Activated CD4-positive, alpha-beta T cell treated with anti-CD3 and anti-CD28 coated beads, Interleukin-2, amount 10 ng/mL, durations not matched to agents 24 days and 14 days (primary cell): Measurements from ENCODE around the gene TNPO3. TPM values are rescaled to one million over a fixed set of nuclear protein-coding genes. Genes with fewer than 3 reads are reported as not detected.
A peak's percentile ranks its signal among the peaks of the same experiment; 100 is the strongest.
"Not testable (repeated sequence)": the region's sequence is repeated elsewhere in the genome, so short reads cannot be mapped to it uniquely, and the experiment has no call there.

Experiments
- DNase-seq: peaks from one replicate; pipeline ENCODE4 v3.0.0; 2022
- H3K27ac Mint-ChIP-seq: one replicate; pipeline ENCODE4 v1.8.0; 2022; ENCODE audit warnings: mild to moderate bottlenecking, mixed read lengths
- H3K27me3 Mint-ChIP-seq: one replicate; pipeline ENCODE4 v1.8.0; 2022; ENCODE audit warnings: mixed read lengths
- H3K36me3 Mint-ChIP-seq: one replicate; pipeline ENCODE4 v1.8.0; 2022; ENCODE audit warnings: low read depth, mild to moderate bottlenecking, mixed read lengths
- H3K4me1 Mint-ChIP-seq: one replicate; pipeline ENCODE4 v1.8.0; 2021; ENCODE audit warnings: mixed read lengths
- H3K4me3 Mint-ChIP-seq: one replicate; pipeline ENCODE4 v1.8.0; 2022; ENCODE audit warnings: mild to moderate bottlenecking, moderate library complexity, mixed read lengths
- H3K9me3 Mint-ChIP-seq: one replicate; pipeline ENCODE4 v1.8.0; 2021; ENCODE audit warnings: mixed read lengths
- intact Hi-C: fragments of 100-400 bp; cut with micrococcal nuclease; formaldehyde crosslinking; loops from one replicate; pipeline ENCODE4 v1.15.1; 2023
- total RNA-seq: library from RNA; stranded (reverse); gene quantifications from 2 replicates; pipeline ENCODE4 v1.2.3, GENCODE V29; 2022

TNPO3 gene
- total RNA-seq, 1 donor from 2014 or later, result 54.1 TPM

GRCh38 chr7:128919241-128919640 lies 135.7 kb downstream of the TNPO3 start:
- DNase-seq, result no peak
- H3K4me1 Mint-ChIP-seq, result peaks cover 4% of the 10 kb centered on the region

GRCh38 chr7:128918016-128918665 lies 136.8 kb downstream of the TNPO3 start:
- Mint-ChIP-seq H3K27me3 (peaks cover 50% of the 10 kb centered on the region), H3K9me3 (no peaks in the 10 kb centered on the region), H3K27ac (no peak overlapping the region), H3K4me1 (peaks cover 4% of the 10 kb centered on the region), H3K36me3 (no peaks in the 10 kb centered on the region), H3K4me3 (no peak overlapping the region)
- intact Hi-C loops, result no loop called here
- DNase-seq, result no peak

More at GRCh38 chr7:128919241-128919640, 135.7 kb downstream of the TNPO3 start:
- H3K9me3 Mint-ChIP-seq, result no peaks in the 10 kb centered on the region
- H3K27me3 Mint-ChIP-seq, result peaks cover 52% of the 10 kb centered on the region
- H3K4me3 Mint-ChIP-seq, result no peak overlapping the region
- intact Hi-C loops, result no loop called here
- H3K36me3 Mint-ChIP-seq, result no peaks in the 10 kb centered on the region
- H3K27ac Mint-ChIP-seq, result no peak overlapping the region

- Mint-ChIP-seq H3K27ac (no peak overlapping the region), H3K4me1 (peaks cover 4% of the 10 kb centered on the region), H3K36me3 (no peaks in the 10 kb centered on the region), H3K9me3 (no peaks in the 10 kb centered on the region), H3K4me3 (no peak overlapping the region), H3K27me3 (peaks cover 53% of the 10 kb centered on the region)
- intact Hi-C loops, result no loop called here
- no peak for DNase-seq
These were observed 137.8 kb downstream of the TNPO3 start for GRCh38 chr7:128917122-128917521.

- Mint-ChIP-seq H3K27ac (no peak overlapping the region), H3K9me3 (no peaks in the 10 kb centered on the region), H3K36me3 (no peaks in the 10 kb centered on the region), H3K4me3 (no peak overlapping the region), H3K27me3 (peaks cover 56% of the 10 kb centered on the region), H3K4me1 (peaks cover 4% of the 10 kb centered on the region)
- no peak for DNase-seq
- intact Hi-C loops, result no loop called here
These were observed 138.3 kb downstream of the TNPO3 start for GRCh38 chr7:128916643-128916915.

GRCh38 chr7:128915841-128916642 lies 138.9 kb downstream of the TNPO3 start:
- Mint-ChIP-seq H3K27me3 (peaks cover 61% of the 10 kb centered on the region), H3K27ac (no peak overlapping the region), H3K36me3 (no peaks in the 10 kb centered on the region), H3K9me3 (no peaks in the 10 kb centered on the region), H3K4me1 (peaks cover 4% of the 10 kb centered on the region), H3K4me3 (peak overlapping the region; percentile 34)
- intact Hi-C loops, result no loop called here
- DNase-seq, result no peak

- intact Hi-C loops, result no loop called here
- peaks cover 59% of the 10 kb centered on the region for H3K27me3 Mint-ChIP-seq
- peaks cover 4% of the 10 kb centered on the region for H3K4me1 Mint-ChIP-seq
- H3K4me3 Mint-ChIP-seq, result peak overlapping the region; percentile 34
- no peak for DNase-seq
- H3K36me3 Mint-ChIP-seq, result no peaks in the 10 kb centered on the region
- no peak overlapping the region for H3K27ac Mint-ChIP-seq
- H3K9me3 Mint-ChIP-seq, result no peaks in the 10 kb centered on the region
These were observed 139.6 kb downstream of the TNPO3 start for GRCh38 chr7:128915271-128915819.

GRCh38 chr7:128914566-128915151 lies 140.3 kb downstream of the TNPO3 start:
- Mint-ChIP-seq H3K36me3 (no peaks in the 10 kb centered on the region), H3K9me3 (no peaks in the 10 kb centered on the region), H3K4me1 (peaks cover 4% of the 10 kb centered on the region), H3K4me3 (no peak overlapping the region), H3K27me3 (peaks cover 59% of the 10 kb centered on the region), H3K27ac (no peak overlapping the region)
- no peak for DNase-seq
- intact Hi-C loops, result no loop called here

GRCh38 chr7:128913870-128914565 lies 140.9 kb downstream of the TNPO3 start:
- Mint-ChIP-seq H3K4me3 (no peak overlapping the region), H3K27ac (no peak overlapping the region), H3K4me1 (peaks cover 4% of the 10 kb centered on the region), H3K36me3 (no peaks in the 10 kb centered on the region), H3K27me3 (peaks cover 59% of the 10 kb centered on the region), H3K9me3 (no peaks in the 10 kb centered on the region)
- no peak for DNase-seq
- intact Hi-C loops, result no loop called here

- intact Hi-C loops, H3K27ac Mint-ChIP-seq, H3K4me3 Mint-ChIP-seq, H3K4me1 Mint-ChIP-seq, H3K36me3 Mint-ChIP-seq, H3K9me3 Mint-ChIP-seq, DNase-seq: not testable (repeated sequence)
- peaks cover 59% of the 10 kb centered on the region for H3K27me3 Mint-ChIP-seq
These were observed 142.0 kb downstream of the TNPO3 start for GRCh38 chr7:128912709-128913495.

- no peaks in the 10 kb centered on the region for H3K9me3 Mint-ChIP-seq
- H3K27me3 Mint-ChIP-seq, result peaks cover 60% of the 10 kb centered on the region
- no peak overlapping the region for H3K27ac Mint-ChIP-seq
- no peak overlapping the region for H3K4me3 Mint-ChIP-seq
- intact Hi-C loops, result no loop called here
- no peaks in the 10 kb centered on the region for H3K36me3 Mint-ChIP-seq
- H3K4me1 Mint-ChIP-seq, result peaks cover 4% of the 10 kb centered on the region
- DNase-seq, result no peak
These were observed 142.6 kb downstream of the TNPO3 start for GRCh38 chr7:128912281-128912680.

GRCh38 chr7:128911423-128912031 lies 143.4 kb downstream of the TNPO3 start:
- peaks cover 53% of the 10 kb centered on the region for H3K27me3 Mint-ChIP-seq
- no peak for DNase-seq
- no peak overlapping the region for H3K27ac Mint-ChIP-seq
- H3K36me3 Mint-ChIP-seq, result no peaks in the 10 kb centered on the region
- H3K4me1 Mint-ChIP-seq, result peaks cover 4% of the 10 kb centered on the region
- intact Hi-C loops, result no loop called here
- H3K4me3 Mint-ChIP-seq, result no peak overlapping the region
- H3K9me3 Mint-ChIP-seq, result no peaks in the 10 kb centered on the region

- H3K27ac Mint-ChIP-seq, result no peak within 1 kb of the TSS
- intact Hi-C loops, result no loop called here
- peaks cover 48% of the 10 kb centered on the region for H3K27me3 Mint-ChIP-seq
These were observed 144.4 kb downstream of the TNPO3 start, which contains the start of gene KCP for GRCh38 chr7:128910569-128910945. Gene KCP, minus strand, starts transcription at chr7:128910709. Its CDS starts 33 bp downstream, at chr7:128910676.

More at GRCh38 chr7:128910569-128910945, 144.4 kb downstream of the TNPO3 start, which contains the start of gene KCP:
- Mint-ChIP-seq H3K4me1 (peaks cover 3% of the 10 kb centered on the region), H3K36me3 (no peaks in the 10 kb centered on the region), H3K9me3 (no peaks in the 10 kb centered on the region), H3K4me3 (no peak within 1 kb of the TSS)
- no peak for DNase-seq
